NCI-H748 (cell line): ENCODE measurements around the gene TOM1.

Experiments used
- DNase-seq: peaks from one replicate; lab custom pipeline; 2025; ENCODE audit not compliant: unreplicated experiment; lab: John Stamatoyannopoulos, UW

Gene TOM1

GRCh38 chr22:35306350-35306967 is 6.8 kb downstream of the TOM1 start:
- no peak for DNase-seq

GRCh38 chr22:35307372-35307771 is 7.7 kb downstream of the TOM1 start:
- no peak for DNase-seq

- DNase-seq: no peak
These were observed 8.2 kb downstream of the TOM1 start for GRCh38 chr22:35307892-35308291.

GRCh38 chr22:35308480-35309021 is 8.9 kb downstream of the TOM1 start:
- no peak for DNase-seq

GRCh38 chr22:35310556-35311550 is 11.2 kb downstream of the TOM1 start:
- no peak for DNase-seq

- DNase-seq: no peak
These were observed 11.9 kb downstream of the TOM1 start for GRCh38 chr22:35311551-35311999.

- DNase-seq: peak; percentile 65
These were observed 12.7 kb downstream of the TOM1 start for GRCh38 chr22:35312198-35313059.

GRCh38 chr22:35313311-35314121 is 13.8 kb downstream of the TOM1 start:
- DNase-seq: no peak

- DNase-seq: peak; percentile 28
These were observed 14.7 kb downstream of the TOM1 start for GRCh38 chr22:35314161-35314942.

GRCh38 chr22:35315141-35315854 is 15.6 kb downstream of the TOM1 start:
- no peak for DNase-seq

GRCh38 chr22:35315855-35316745 is 16.4 kb downstream of the TOM1 start:
- DNase-seq: no peak

GRCh38 chr22:35316751-35317150 is 17.1 kb downstream of the TOM1 start:
- DNase-seq: no peak

- DNase-seq: no peak
These were observed 18.1 kb downstream of the TOM1 start for GRCh38 chr22:35317680-35318290.

GRCh38 chr22:35318346-35319215 is 18.9 kb downstream of the TOM1 start:
- no peak for DNase-seq

- no peak for DNase-seq
These were observed 19.7 kb downstream of the TOM1 start for GRCh38 chr22:35319244-35319985.

GRCh38 chr22:35322126-35322525 is 22.4 kb downstream of the TOM1 start:
- no peak for DNase-seq
